ENCODE results near the gene RFX7.

DNA sequence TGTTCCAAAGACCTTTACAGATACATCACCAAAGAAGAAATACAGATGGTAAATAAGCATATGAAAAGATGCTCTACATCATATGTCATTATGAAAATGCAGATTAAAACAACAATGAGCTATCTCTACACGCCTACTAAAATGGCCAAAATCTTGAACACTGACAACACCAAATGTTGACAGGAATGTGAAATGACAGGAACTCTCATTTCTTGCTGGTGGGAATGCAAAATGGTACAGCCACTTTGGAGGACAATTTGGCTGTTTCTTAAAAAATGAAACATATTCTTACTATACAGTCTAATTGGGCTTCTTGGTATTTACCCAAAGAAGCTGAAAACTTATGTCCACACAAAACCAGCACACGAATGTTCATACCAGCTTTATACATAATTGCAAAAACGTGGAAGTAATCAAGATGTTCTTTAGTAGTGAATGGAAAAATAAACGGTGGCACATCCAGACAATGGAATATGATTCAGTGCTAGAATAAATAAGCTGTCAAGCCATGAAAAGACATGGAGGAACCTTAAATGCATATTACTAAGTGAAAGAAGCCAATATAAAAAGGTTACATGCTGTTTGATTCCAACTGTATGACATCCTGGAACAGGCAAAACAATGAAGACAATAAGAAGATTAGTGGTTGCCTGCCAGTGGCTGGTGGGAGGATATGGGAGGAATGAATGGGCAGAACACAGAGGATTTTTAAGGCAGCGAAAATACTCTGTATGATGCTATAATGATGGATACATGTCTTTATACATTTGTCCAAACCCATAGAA, 169.0 kb downstream of the RFX7 start:
- TF ChIP-seq, protein P1, sequence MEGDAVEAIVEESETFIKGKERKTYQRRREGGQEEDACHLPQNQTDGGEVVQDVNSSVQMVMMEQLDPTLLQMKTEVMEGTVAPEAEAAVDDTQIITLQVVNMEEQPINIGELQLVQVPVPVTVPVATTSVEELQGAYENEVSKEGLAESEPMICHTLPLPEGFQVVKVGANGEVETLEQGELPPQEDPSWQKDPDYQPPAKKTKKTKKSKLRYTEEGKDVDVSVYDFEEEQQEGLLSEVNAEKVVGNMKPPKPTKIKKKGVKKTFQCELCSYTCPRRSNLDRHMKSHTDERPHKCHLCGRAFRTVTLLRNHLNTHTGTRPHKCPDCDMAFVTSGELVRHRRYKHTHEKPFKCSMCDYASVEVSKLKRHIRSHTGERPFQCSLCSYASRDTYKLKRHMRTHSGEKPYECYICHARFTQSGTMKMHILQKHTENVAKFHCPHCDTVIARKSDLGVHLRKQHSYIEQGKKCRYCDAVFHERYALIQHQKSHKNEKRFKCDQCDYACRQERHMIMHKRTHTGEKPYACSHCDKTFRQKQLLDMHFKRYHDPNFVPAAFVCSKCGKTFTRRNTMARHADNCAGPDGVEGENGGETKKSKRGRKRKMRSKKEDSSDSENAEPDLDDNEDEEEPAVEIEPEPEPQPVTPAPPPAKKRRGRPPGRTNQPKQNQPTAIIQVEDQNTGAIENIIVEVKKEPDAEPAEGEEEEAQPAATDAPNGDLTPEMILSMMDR (IDR thresholded peaks at IDR 0.05 in 8 of 11, conservative IDR thresholded peaks at IDR 0.05 in 3 of 11) = no peak
- TF ChIP-seq POLR2A (IDR thresholded peaks at IDR 0.05) (no peak), POLR2AphosphoS5 (IDR thresholded peaks at IDR 0.05) (no peak)

All from spleen (tissue), 7 donors.